Measurements from ENCODE around the gene GSS. TPM values are rescaled to one million over a fixed set of nuclear protein-coding genes. Genes with fewer than 3 reads are reported as not detected.

The GSS gene
- total RNA-seq, 1 donor from 2014 or later = 47.9 TPM

- Histone ChIP-seq H3K27ac (no peak overlapping the region), H3K27me3 (no peaks in the 10 kb centered on the region), H3K4me3 (no peak overlapping the region), H3K4me1 (peaks cover 8% of the 10 kb centered on the region), H3K36me3 (no peaks in the 10 kb centered on the region), H3K9me3 (no peaks in the 10 kb centered on the region)
- no peak for DNase-seq (ENCODE audit: extremely low spot score in 2 of 2)
- intact Hi-C loops (cut with DNase I) = no loop called here
- no peak for TF ChIP-seq POLR2A (IDR thresholded peaks at IDR 0.05)
- no peak for TF ChIP-seq POLR2AphosphoS5 (IDR thresholded peaks at IDR 0.05; ENCODE audit: insufficient read depth in 1 of 2, low read depth in 1 of 2)
- TF ChIP-seq, protein P1, sequence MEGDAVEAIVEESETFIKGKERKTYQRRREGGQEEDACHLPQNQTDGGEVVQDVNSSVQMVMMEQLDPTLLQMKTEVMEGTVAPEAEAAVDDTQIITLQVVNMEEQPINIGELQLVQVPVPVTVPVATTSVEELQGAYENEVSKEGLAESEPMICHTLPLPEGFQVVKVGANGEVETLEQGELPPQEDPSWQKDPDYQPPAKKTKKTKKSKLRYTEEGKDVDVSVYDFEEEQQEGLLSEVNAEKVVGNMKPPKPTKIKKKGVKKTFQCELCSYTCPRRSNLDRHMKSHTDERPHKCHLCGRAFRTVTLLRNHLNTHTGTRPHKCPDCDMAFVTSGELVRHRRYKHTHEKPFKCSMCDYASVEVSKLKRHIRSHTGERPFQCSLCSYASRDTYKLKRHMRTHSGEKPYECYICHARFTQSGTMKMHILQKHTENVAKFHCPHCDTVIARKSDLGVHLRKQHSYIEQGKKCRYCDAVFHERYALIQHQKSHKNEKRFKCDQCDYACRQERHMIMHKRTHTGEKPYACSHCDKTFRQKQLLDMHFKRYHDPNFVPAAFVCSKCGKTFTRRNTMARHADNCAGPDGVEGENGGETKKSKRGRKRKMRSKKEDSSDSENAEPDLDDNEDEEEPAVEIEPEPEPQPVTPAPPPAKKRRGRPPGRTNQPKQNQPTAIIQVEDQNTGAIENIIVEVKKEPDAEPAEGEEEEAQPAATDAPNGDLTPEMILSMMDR (IDR thresholded peaks at IDR 0.05) = no peak
These were observed 32.6 kb upstream of the GSS start for GRCh38 chr20:34988191-34988540.

DNA sequence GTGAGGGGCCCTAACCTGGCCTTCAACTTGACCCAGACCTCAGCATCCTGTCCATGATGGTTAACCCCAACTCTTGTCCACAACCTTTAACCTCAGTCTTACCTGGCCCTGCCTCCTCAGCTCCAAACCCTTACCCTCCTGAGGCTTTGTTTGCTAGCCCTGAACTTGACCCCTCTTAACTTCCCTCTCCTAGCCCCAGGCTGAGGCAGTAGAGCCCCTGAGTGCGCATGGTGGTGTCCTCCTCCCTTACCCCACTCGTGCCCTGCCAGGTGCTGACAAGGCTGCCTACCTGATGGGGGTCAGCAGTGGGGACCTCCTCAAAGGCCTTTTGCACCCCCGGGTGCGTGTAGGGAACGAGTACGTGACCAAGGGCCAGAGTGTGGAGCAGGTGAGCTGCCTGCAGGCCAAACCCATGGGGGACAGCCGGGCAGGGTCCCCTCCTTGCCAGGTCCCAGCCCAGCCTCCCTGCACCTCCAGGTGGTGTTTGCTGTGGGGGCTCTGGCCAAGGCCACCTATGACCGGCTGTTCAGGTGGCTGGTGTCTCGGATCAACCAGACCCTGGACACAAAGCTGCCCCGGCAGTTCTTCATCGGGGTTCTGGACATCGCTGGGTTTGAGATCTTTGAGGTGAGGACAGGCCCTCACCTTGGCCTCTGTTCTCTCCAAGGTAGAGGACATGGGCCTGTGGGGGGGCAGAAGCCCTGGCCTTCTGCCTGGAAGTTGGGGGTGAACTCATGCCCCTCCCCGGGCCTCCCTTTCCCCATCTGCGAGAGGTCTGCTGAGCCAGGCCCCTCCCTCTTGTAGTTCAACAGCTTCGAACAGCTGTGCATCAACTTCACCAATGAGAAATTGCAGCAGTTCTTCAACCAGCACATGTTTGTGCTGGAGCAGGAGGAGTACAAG, 31.9 kb upstream of the GSS start:
- intact Hi-C loops (cut with DNase I) = no loop called here
- no peaks in the 10 kb centered on the region for H3K27me3 ChIP-seq
- DNase-seq (ENCODE audit: extremely low spot score in 2 of 2) = no peak

DNA sequence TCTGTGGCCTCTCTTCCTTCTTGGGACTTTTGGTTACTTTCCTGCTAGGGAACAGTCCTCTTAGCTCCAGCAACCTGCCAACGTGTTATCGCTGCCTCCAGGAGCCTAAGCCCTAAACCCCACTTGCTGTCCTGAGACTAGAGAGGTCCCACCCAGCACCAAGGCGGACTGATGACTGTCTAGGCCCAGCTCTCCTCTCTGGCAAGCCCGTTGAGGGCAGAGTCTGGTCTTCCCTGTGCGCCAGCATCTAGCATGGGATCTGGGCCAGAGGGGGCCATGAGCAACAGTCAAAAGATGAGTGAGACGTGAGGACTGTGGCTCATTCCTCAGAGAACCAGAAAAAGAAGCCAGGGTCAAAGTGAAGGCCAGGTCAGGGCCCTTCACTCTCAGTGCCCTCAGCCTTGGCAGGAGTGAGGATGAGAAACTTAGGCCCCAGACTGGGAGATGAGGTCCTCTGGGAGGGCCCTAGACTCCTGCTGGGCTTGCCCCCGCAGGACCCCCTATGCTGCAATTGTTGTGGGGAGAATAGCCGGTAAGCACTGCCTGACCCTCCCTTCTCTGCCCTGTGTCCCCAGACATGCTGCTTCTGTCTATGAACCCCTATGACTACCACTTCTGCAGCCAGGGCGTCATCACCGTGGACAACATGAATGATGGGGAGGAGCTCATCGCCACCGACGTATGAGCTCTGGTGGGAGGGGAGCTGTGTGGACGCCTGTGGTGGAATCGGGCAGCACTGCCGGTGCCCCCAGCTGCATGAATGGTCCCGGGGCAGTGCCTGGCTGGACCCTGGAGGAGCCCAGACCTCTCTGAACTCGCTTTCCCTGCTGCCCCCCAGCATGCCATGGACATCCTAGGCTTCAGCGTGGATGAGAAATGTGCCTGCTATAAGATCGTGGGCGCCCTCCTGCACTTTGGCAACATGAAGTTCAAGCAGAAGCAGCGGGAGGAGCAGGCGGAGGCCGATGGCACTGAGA, 31.0 kb upstream of the GSS start:
- Histone ChIP-seq H3K36me3 (no peaks in the 10 kb centered on the region), H3K4me3 (no peak overlapping the region), H3K27me3 (no peaks in the 10 kb centered on the region), H3K4me1 (peaks cover 8% of the 10 kb centered on the region), H3K27ac (no peak overlapping the region), H3K9me3 (no peaks in the 10 kb centered on the region)
- TF ChIP-seq POLR2AphosphoS5 (IDR thresholded peaks at IDR 0.05; ENCODE audit: insufficient read depth in 1 of 2, low read depth in 1 of 2) (no peak), POLR2A (IDR thresholded peaks at IDR 0.05) (no peak)
- TF ChIP-seq, protein P1 (IDR thresholded peaks at IDR 0.05) = no peak
- DNase-seq (ENCODE audit: extremely low spot score in 2 of 2) = no peak
- intact Hi-C loops (cut with DNase I) = no loop called here

More for the DNA sequence above, 31.9 kb upstream of the GSS start:
- H3K9me3 ChIP-seq = no peaks in the 10 kb centered on the region
- H3K36me3 ChIP-seq = no peaks in the 10 kb centered on the region
- H3K4me3 ChIP-seq = no peak overlapping the region
- TF ChIP-seq, protein P1 (IDR thresholded peaks at IDR 0.05) = no peak
- TF ChIP-seq POLR2AphosphoS5 (IDR thresholded peaks at IDR 0.05; ENCODE audit: insufficient read depth in 1 of 2, low read depth in 1 of 2) (no peak), POLR2A (IDR thresholded peaks at IDR 0.05) (no peak)
- H3K27ac ChIP-seq = no peak overlapping the region
- peaks cover 8% of the 10 kb centered on the region for H3K4me1 ChIP-seq

DNA sequence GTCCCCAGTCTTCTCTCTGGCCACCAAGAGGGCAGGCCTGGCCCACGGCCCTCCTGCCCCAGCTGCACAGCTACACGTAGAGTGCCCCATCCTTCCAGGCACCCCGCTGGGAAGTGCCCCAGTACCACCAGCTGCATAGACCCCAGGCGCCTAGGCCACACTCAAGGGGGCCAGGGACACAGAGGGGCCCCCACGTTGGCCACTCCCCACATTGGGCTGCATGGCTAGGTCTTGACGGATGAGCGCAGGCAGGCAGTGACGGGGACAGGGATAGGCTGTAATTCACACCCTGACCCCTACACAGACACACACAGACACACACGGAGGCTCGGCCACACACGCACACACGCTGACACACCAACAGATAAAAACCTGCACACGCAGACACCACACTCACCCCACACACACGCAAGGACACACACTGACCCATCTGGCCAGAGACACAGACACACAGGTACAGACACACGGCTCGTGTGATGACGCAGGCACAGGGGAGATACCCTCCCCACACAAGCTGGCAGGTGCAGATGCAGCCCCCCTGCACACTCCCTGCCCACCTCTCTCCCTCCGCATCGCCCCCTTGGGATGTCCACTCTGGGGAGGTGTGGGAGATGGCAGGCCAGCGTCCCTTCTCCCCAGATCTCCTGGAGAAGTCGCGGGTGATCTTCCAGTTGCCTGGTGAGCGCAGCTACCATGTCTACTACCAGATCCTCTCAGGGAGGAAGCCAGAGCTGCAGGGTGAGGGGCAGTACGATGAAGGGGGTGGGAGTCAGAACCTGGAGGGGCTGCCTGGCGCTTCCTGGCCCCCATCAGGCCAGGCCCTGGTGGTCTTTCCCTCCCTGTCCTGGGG, 30.1 kb upstream of the GSS start:
- intact Hi-C loops (cut with DNase I) = no loop called here
- Histone ChIP-seq H3K4me3 (no peak overlapping the region), H3K27me3 (no peaks in the 10 kb centered on the region), H3K36me3 (no peaks in the 10 kb centered on the region), H3K27ac (no peak overlapping the region), H3K9me3 (no peaks in the 10 kb centered on the region), H3K4me1 (peaks cover 8% of the 10 kb centered on the region)
- TF ChIP-seq POLR2A (IDR thresholded peaks at IDR 0.05) = no peak
- TF ChIP-seq, protein P1 (IDR thresholded peaks at IDR 0.05) = no peak
- TF ChIP-seq POLR2AphosphoS5 (IDR thresholded peaks at IDR 0.05; ENCODE audit: insufficient read depth in 1 of 2, low read depth in 1 of 2) = no peak
- DNase-seq (ENCODE audit: extremely low spot score in 2 of 2) = no peak
